ENCODE measurements around the gene TPSD1. TPM values are rescaled to one million over a fixed set of nuclear protein-coding genes. Genes with fewer than 3 reads are reported as not detected.
"Not testable (repeated sequence)": the region's sequence is repeated elsewhere in the genome, so short reads cannot be mapped to it uniquely, and the experiment has no call there.

TPSD1 gene
- 1 to 10 TPM in 1 of 4 donors, under 1 TPM in 1, not detected in 2; 0.52 to 2.8 TPM for total RNA-seq

DNA sequence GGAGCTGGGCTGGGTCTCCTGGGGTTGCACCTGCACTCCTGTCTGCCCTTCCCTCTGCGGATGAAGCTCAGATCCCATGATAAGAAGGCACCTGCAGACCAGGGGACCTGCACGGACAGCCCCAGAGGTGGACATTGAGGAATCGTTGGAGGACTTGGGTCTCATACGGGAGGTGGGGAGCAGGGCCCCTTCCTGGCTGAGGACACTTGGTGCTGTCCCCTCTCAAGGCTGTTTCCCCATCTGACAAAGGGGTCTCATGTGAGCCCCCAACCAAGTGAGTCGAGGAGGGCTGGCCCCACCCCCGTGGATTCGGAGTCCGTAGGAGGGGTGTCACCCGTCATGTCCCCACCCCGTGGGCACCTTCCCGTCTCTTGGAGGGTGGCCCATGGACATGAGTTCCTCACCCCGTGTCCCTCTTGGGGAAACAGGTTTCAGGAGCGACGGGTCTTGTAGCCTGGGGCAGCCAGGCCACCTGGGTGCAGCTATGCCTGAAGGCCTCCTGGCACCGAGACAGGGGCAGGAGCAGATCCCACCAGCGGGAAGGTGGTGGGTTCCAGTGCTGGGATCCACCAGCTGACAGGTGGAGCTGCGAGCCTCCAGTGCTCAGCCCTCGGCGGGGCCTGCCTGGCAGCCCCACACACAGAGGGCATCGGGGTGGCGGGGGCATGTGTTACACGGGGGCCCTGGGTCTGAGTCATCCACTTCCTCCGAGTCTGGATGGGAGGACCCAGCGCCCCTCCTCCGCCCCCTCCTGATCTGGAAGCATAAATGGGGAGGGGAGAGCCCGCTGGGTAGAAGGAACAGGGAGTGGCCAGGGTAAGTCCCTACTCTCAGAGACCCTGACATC, at the start of gene TPSD1:
Gene TPSD1, plus strand, starts transcription at position 794 of the 847 bp plus-strand sequence. CDS start 212 bp downstream, outside the sequence.
- DNase-seq; H3K9me3 ChIP-seq; H3K27ac ChIP-seq; H3K36me3 ChIP-seq; intact Hi-C loops (cut with DNase I; ENCODE audit: low total_unique reads); H3K27me3 ChIP-seq; H3K4me3 ChIP-seq; H3K4me1 ChIP-seq: not testable (repeated sequence)

DNA sequence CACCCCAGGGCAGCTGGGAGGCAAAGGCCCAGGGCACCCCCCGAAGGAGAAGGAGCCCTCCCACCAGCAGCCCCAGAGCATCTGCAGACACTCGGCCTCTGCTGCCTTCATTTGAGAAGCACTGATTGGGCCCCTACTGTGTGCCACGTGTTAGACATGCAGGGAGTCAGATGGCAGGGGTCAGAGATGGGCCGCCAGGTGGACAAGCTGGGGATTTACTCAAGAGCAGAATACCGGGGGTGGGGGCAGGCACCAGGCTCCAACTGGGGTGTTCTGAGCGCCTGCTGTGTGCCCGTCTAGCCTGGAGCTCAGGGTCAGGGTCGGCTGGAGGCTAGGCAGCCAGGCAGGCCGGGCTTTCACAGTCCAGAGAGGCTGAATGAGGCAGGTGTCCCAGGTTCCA, 49.5 kb upstream of the TPSD1 start:
- no peaks in the 10 kb centered on the region for H3K9me3 ChIP-seq
- no peak for TF ChIP-seq POLR2A (IDR thresholded peaks at IDR 0.05)
- TF ChIP-seq, protein P1, sequence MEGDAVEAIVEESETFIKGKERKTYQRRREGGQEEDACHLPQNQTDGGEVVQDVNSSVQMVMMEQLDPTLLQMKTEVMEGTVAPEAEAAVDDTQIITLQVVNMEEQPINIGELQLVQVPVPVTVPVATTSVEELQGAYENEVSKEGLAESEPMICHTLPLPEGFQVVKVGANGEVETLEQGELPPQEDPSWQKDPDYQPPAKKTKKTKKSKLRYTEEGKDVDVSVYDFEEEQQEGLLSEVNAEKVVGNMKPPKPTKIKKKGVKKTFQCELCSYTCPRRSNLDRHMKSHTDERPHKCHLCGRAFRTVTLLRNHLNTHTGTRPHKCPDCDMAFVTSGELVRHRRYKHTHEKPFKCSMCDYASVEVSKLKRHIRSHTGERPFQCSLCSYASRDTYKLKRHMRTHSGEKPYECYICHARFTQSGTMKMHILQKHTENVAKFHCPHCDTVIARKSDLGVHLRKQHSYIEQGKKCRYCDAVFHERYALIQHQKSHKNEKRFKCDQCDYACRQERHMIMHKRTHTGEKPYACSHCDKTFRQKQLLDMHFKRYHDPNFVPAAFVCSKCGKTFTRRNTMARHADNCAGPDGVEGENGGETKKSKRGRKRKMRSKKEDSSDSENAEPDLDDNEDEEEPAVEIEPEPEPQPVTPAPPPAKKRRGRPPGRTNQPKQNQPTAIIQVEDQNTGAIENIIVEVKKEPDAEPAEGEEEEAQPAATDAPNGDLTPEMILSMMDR (IDR thresholded peaks at IDR 0.05) = no peak
- intact Hi-C loops (cut with DNase I; ENCODE audit: low total_unique reads) = no loop called here
- DNase-seq = no peak
- no peaks in the 10 kb centered on the region for H3K36me3 ChIP-seq
- no peaks in the 10 kb centered on the region for H3K4me1 ChIP-seq
- H3K4me3 ChIP-seq = no peak overlapping the region
- H3K27ac ChIP-seq = no peak overlapping the region
- H3K27me3 ChIP-seq = no peaks in the 10 kb centered on the region

DNA sequence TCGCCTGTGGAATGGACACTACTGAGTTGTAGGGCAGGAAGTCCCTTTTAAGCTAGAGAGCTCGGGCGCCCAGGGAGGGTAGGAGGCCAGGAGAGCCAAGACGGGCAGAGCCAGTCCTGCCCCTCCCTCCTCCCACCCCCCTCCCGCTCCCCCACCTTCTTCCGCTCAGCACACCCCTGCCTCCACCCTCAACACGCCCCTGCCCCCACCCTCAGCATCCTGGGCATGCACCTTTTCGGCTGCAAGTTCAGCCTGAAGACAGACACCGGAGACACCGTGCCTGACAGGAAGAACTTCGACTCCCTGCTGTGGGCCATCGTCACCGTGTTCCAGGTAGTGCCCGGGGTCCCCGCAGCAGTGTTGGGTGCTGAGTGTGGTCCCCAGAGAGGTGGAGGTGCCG, 49.1 kb upstream of the TPSD1 start:
- Histone ChIP-seq H3K4me3 (no peak overlapping the region), H3K27ac (no peak overlapping the region), H3K4me1 (no peaks in the 10 kb centered on the region), H3K27me3 (no peaks in the 10 kb centered on the region), H3K9me3 (no peaks in the 10 kb centered on the region), H3K36me3 (no peaks in the 10 kb centered on the region)
- TF ChIP-seq, protein P1 (IDR thresholded peaks at IDR 0.05) = no peak
- no peak for TF ChIP-seq POLR2A (IDR thresholded peaks at IDR 0.05)
- intact Hi-C loops (cut with DNase I; ENCODE audit: low total_unique reads) = no loop called here
- DNase-seq = no peak

DNA sequence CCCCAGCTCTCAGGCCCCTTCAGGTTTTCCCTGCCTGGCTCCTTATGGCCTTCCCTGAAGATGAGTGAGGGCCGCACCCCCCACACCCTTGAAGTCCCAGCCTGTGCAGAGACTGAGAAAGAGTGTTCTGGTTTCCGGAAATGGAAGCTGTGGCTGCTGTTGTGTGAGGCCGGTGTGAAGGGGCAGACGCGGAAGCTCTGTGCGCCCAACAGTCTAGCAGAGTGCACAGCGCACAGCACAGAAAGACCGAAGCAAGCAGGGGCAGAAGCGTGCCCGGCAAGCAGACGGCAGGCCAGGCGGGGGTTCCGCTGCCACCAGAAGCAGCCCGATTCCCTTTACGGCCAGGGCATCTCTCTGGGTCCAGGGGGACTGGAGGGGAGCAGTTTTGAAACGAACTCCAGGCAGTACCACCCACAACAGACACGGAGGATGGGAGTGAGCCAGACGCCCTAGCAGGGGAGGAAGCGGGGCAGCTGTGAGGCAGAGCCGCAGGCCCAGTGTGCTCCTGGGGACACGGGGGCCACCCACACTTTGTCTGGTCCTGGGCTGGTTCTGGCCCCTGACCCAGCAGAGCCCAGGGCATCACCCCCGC, 47.5 kb upstream of the TPSD1 start:
- TF ChIP-seq, protein P1 (IDR thresholded peaks at IDR 0.05) = no peak
- H3K9me3 ChIP-seq = no peaks in the 10 kb centered on the region
- intact Hi-C loops (cut with DNase I; ENCODE audit: low total_unique reads) = no loop called here
- DNase-seq = no peak
- no peaks in the 10 kb centered on the region for H3K27me3 ChIP-seq
- H3K27ac ChIP-seq = no peak overlapping the region
- H3K4me3 ChIP-seq = no peak overlapping the region
- no peaks in the 10 kb centered on the region for H3K4me1 ChIP-seq
- H3K36me3 ChIP-seq = no peaks in the 10 kb centered on the region

DNA sequence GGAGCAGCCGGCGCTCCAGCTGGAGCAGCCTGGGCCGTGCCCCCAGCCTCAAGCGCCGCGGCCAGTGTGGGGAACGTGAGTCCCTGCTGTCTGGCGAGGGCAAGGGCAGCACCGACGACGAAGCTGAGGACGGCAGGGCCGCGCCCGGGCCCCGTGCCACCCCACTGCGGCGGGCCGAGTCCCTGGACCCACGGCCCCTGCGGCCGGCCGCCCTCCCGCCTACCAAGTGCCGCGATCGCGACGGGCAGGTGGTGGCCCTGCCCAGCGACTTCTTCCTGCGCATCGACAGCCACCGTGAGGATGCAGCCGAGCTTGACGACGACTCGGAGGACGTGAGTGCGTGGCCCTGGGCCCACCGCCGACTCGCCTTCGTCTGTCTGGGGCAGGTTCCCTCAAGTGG, 46.8 kb upstream of the TPSD1 start:
- no peak for DNase-seq
- Histone ChIP-seq H3K36me3 (no peaks in the 10 kb centered on the region), H3K27me3 (no peaks in the 10 kb centered on the region), H3K4me3 (no peak overlapping the region), H3K9me3 (no peaks in the 10 kb centered on the region), H3K4me1 (no peaks in the 10 kb centered on the region), H3K27ac (no peak overlapping the region)
- intact Hi-C loops (cut with DNase I; ENCODE audit: low total_unique reads) = no loop called here
- TF ChIP-seq, protein P1 (IDR thresholded peaks at IDR 0.05) = no peak
- TF ChIP-seq POLR2A (IDR thresholded peaks at IDR 0.05) = no peak

Measured in uterus (tissue), 4 donors.